GM19468 (cell line): ENCODE data around the gene KRTAP4-5.
"Not testable (repeated sequence)": the region's sequence is repeated elsewhere in the genome, so short reads cannot be mapped to it uniquely, and the experiment has no call there.

Experiments used
- ATAC-seq: cut with Tn5 transposase; IDR thresholded peaks from one replicate; pipeline ENCODE4 v1.9.1; 2021; ENCODE audit warnings: mild to moderate bottlenecking, moderate library complexity, moderate number of reproducible peaks; ENCODE audit not compliant: unreplicated experiment; ENCODE audit errors: extremely low read depth

KRTAP4-5 gene

GRCh38 chr17:41116297-41116696 lies 33.3 kb downstream of the KRTAP4-5 start:
- ATAC-seq, result no peak

DNA sequence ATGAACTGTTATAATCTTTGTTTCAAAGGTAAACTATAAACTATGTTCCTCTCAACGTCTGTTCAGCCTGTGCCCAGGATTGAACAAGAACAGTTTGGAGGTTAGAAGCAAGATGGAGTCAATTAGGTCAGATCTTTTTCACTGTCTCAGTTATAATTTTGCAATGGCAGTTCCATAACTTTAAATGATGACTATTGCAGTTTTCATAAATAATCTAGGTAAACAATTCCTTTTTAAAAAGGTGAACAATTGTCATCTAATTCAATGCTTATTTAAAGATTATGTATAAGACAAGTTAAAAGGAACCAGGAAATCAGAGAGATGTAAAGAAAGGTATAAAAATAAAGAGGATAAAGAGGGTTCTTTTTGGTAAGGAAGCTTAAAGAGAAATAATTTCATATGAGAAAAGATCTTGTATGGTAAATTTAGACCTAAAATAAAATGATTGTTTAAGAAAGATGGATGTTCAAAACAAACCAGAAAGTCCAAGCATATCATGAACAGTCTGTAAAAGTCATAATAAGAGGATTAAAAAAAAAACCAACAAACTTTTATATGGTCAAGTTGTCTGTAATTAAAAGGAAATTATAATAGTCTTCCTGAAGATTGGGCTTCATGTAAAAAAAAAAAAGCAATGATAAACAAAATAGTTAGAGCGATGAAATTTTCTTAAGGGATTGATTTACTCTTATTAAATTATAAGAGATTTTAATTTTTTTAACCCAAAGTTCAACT lies 38.3 kb downstream of the KRTAP4-5 start:
- ATAC-seq, result no peak

DNA sequence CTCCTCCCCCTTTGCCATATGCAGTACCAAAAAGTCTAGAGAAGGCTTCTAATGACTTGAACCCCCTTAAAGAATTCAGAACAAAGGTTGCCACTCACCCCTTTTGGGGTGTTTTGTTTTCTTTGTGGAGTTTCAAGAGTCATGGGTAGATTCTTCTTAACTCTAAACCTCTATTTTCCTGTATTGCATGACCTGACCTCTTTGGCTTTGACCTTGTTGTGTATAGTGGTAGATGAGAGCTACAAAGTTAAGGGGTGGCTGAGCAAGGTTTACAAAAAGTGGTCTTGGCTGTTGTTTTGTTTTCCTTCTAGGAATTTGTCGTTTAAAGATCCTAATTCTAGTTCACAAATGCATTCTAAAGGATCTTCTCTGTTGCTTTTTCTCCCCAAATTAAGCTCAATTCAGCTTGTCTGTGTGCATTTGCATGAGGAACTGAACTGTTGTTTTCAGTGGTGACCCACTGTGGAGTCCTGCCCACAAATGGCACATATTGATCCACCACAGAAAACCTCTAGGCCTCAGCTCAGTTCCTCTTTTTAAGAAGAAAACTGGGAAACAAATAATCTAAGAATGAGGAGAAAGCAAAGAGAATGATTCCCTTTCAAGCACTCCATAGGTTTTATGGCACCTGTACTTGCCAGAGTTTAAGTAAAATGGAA lies 40.8 kb downstream of the KRTAP4-5 start:
- ATAC-seq, result not testable (repeated sequence)

DNA sequence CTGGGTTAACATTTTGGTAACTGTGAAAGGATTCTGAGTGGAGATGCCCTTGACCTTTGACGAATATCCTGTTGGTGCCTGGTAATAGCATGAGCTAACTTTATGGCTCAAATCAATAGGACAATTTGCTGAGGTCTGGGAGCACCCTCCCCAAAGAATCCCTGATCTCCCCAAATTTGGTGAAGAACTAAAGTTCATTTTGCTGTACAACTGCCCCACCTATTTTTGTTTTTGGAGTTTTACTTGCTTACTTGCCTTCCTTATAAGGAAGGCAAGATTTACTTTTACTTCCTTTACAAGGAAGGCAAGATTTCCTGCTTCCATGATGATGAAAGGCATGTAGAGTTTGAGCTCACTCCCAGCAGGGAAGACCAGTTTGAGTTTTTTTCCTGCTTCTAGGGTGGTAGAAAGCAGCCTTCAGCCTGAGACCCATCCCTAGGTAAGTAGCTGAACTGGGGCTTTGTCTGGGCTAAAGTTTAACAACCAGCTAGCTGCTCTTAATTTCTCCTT lies 41.6 kb downstream of the KRTAP4-5 start:
- no peak for ATAC-seq

DNA sequence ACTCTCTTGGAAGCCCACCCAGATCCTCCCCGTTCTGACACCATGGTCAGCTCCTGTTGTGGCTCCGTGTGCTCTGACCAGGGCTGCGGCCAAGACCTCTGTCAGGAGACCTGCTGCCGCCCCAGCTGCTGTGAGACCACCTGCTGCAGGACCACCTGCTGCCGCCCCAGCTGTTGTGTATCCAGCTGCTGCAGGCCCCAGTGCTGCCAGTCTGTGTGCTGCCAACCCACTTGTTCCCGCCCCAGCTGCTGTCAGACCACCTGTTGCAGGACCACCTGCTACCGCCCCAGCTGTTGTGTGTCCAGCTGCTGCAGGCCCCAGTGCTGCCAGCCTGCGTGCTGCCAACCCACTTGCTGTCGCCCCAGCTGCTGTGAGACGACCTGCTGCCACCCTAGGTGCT lies 44.3 kb downstream of the KRTAP4-5 start, which contains the start of gene KRTAP4-9:
Gene KRTAP4-9 (plus strand): TSS at position 43 of the 400 bp plus-strand sequence. CDS start 0 bp downstream, at position 43.
- ATAC-seq, result not testable (repeated sequence)

GRCh38 chr17:41104386-41105038 lies 45.1 kb downstream of the KRTAP4-5 start:
- not testable (repeated sequence) for ATAC-seq

DNA sequence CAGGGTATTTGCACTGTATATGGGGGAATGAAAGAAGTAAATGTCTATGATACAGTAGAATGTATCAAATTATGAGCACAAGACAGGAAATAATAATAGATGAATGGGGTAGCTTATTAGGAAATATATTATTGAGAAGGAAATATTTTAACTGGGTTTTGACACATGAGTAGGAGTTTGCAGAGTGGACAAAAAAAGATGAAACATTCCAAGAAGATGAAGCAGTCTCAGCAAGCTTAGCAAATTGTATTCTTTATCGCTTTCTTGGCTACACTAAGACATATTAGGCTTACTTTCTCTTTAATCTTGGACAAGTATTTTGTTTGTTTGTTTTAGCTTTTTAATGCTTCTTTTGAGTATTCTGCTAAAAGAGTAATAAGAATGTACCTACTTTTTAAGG lies 45.7 kb downstream of the KRTAP4-5 start:
- ATAC-seq, result no peak

DNA sequence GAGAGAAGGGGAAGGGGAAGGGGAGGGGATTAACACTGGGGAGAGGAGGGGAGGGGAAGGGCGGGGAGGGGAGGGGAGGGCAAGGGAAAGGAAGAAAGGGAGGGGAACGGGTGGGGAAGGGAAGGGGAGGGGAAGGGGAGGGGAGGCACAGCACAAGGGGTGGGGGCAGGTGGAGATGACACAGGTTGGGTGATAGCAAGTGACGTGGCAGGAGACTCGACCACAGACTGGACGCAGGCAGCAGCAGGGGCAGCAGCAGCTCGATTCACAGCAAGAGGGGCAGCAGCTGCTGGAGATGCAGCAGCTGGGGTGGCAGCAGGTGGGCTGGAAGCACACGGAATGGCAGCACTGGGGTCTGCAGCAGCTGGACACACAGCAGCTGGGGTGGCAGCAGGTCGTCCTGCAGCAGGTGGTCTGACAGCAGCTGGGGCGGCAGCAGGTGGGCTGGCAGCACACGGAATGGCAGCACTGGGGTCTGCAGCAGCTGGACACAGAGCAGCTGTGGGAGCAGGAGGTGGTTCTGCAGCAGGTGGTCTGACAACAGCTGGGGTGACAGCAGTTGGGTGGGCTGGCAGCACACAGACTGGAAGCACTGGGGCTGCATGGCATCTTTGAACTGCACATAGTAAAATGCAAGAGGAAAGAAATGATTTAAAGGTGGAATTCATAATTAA lies 47.9 kb downstream of the KRTAP4-5 start, which contains the start of gene KRTAP4-16:
Gene KRTAP4-16 (minus strand): TSS at position 624 of the 674 bp plus-strand sequence. CDS start 0 bp downstream, at position 624.
- ATAC-seq, result no peak

- ATAC-seq, result not testable (repeated sequence)
Observed at GRCh38 chr17:41099682-41100480, 49.7 kb downstream of the KRTAP4-5 start.
